Activated CD4-positive, alpha-beta T cell treated with anti-CD3 and anti-CD28 coated beads for 36 hours (primary cell): Measurements from ENCODE around the gene KAT6B. TPM values are rescaled to one million over a fixed set of nuclear protein-coding genes. Genes with fewer than 3 reads are reported as not detected.

Experiments used
- ATAC-seq: fragments of 200-7000 bp; cut with Tn5 transposase; one replicate; pipeline ENCODE4 v1.10.0; 2021; ENCODE audit warnings: mild to moderate bottlenecking, moderate library complexity
- CTCF ChIA-PET: fragments of 350-600 bp; sonication (Branson Sonifier 250); formaldehyde crosslinking; loops from one replicate; lab custom pipeline; 2021; ENCODE audit warnings: antibody characterized with exemption; lab: Charles Lee
- POLR2A ChIA-PET: fragments of 350-600 bp; sonication (Branson Sonifier 250); formaldehyde crosslinking; loops from one replicate; lab custom pipeline; 2021; ENCODE audit warnings: antibody characterized with exemption, inconsistent platforms; lab: Charles Lee
- DNase-seq: peaks from one replicate; pipeline ENCODE4 v3.0.0-alpha.2; 2020
- H3K27ac Mint-ChIP-seq: one replicate; pipeline ENCODE4 v1.8.0; 2021; ENCODE audit warnings: mixed read lengths
- H3K27me3 Mint-ChIP-seq: one replicate; pipeline ENCODE4 v1.8.0; 2021; ENCODE audit warnings: mixed read lengths
- H3K36me3 Mint-ChIP-seq: one replicate; pipeline ENCODE4 v1.8.0; 2021; ENCODE audit warnings: low read depth, mixed read lengths
- H3K4me1 Mint-ChIP-seq: one replicate; pipeline ENCODE4 v1.8.0; 2021; ENCODE audit warnings: mixed read lengths
- H3K4me3 Mint-ChIP-seq: one replicate; pipeline ENCODE4 v1.8.0; 2021; ENCODE audit warnings: mild to moderate bottlenecking, moderate library complexity, mixed read lengths
- H3K9me3 Mint-ChIP-seq: one replicate; pipeline ENCODE4 v1.8.0; 2021; ENCODE audit warnings: low read depth, mixed read lengths
- intact Hi-C, 2 experiments: fragments of 100-400 bp; cut with DNase I in 1 of 2; cut with micrococcal nuclease in 1 of 2; formaldehyde crosslinking; loops; one replicate each; pipeline versions ENCODE4 v1.14.2 to v1.15.1; 2022 to 2024; cut with DNase I, micrococcal nuclease
- total RNA-seq, 2 experiments: library from RNA; stranded (reverse); gene quantifications; one replicate each; pipeline ENCODE4 v1.2.3, GENCODE V29; 2021

Gene KAT6B
- total RNA-seq, 2 experiments from 2014 or later: 20.0 to 20.9 TPM

GRCh38 chr10:74921744-74922143 lies 95.3 kb downstream of the KAT6B start:
- DNase-seq (no peak), ATAC-seq (no peak)
- ChIA-PET POLR2A (interaction anchor here (0.6 kb wide), 1 partner anchor 10 kb away, joined by 3 read pairs; no protein-coding TSS in a partner anchor), CTCF (interaction anchor here (1.0 to 1.1 kb wide), 3 partner anchors 18 to 508 kb away, joined by 3 to 4 read pairs (median 3); no protein-coding TSS in a partner anchor)
- Mint-ChIP-seq H3K4me3 (no peak overlapping the region), H3K4me1 (peaks cover 33% of the 10 kb centered on the region), H3K9me3 (peaks cover 4% of the 10 kb centered on the region), H3K27me3 (no peaks in the 10 kb centered on the region), H3K27ac (no peak overlapping the region), H3K36me3 (peaks cover 10% of the 10 kb centered on the region)
- intact Hi-C loops: no loop called here

GRCh38 chr10:74922921-74923320 lies 96.5 kb downstream of the KAT6B start:
- H3K27me3 Mint-ChIP-seq: no peaks in the 10 kb centered on the region
- H3K4me1 Mint-ChIP-seq: peaks cover 39% of the 10 kb centered on the region
- H3K36me3 Mint-ChIP-seq: peaks cover 5% of the 10 kb centered on the region
- intact Hi-C loops: no loop called here
- no peak for ATAC-seq
- CTCF ChIA-PET: no interaction called here
- H3K4me3 Mint-ChIP-seq: no peak overlapping the region
- POLR2A ChIA-PET: no interaction called here
- no peak overlapping the region for H3K27ac Mint-ChIP-seq
- H3K9me3 Mint-ChIP-seq: peaks cover 2% of the 10 kb centered on the region
- DNase-seq: no peak

- POLR2A ChIA-PET: no interaction called here
- ATAC-seq (peak; percentile 42), DNase-seq (peak; percentile 16)
- Mint-ChIP-seq H3K9me3 (peaks cover 2% of the 10 kb centered on the region), H3K36me3 (peaks cover 5% of the 10 kb centered on the region), H3K4me3 (no peak overlapping the region), H3K4me1 (peaks cover 42% of the 10 kb centered on the region), H3K27me3 (no peaks in the 10 kb centered on the region), H3K27ac (peak overlapping the region; percentile 25)
- CTCF ChIA-PET: no interaction called here
- intact Hi-C loops: no loop called here
These were observed 97.2 kb downstream of the KAT6B start for GRCh38 chr10:74923556-74923955.

GRCh38 chr10:74924251-74924963 lies 98.0 kb downstream of the KAT6B start:
- peaks cover 47% of the 10 kb centered on the region for H3K4me1 Mint-ChIP-seq
- H3K9me3 Mint-ChIP-seq: peaks cover 2% of the 10 kb centered on the region
- no peak overlapping the region for H3K4me3 Mint-ChIP-seq
- peaks cover 5% of the 10 kb centered on the region for H3K36me3 Mint-ChIP-seq
- DNase-seq: no peak
- no peak for ATAC-seq
- intact Hi-C loops: no loop called here
- POLR2A ChIA-PET: interaction anchor here (0.7 kb wide), 2 partner anchors 46 to 249 kb away, joined by 3 to 6 read pairs; no protein-coding TSS in a partner anchor
- CTCF ChIA-PET: interaction anchor here (0.6 to 0.7 kb wide), 2 partner anchors 94 to 178 kb away, joined by 3 read pairs; no protein-coding TSS in a partner anchor
- no peaks in the 10 kb centered on the region for H3K27me3 Mint-ChIP-seq
- H3K27ac Mint-ChIP-seq: no peak overlapping the region

GRCh38 chr10:74925291-74925690 lies 98.9 kb downstream of the KAT6B start:
- peaks cover 47% of the 10 kb centered on the region for H3K4me1 Mint-ChIP-seq
- H3K27ac Mint-ChIP-seq: no peak overlapping the region
- no peaks in the 10 kb centered on the region for H3K36me3 Mint-ChIP-seq
- ChIA-PET POLR2A (no interaction called here), CTCF (interaction anchor here (0.6 kb wide), 2 partner anchors 15 to 177 kb away, joined by 3 read pairs; no protein-coding TSS in a partner anchor)
- no peak for DNase-seq
- H3K27me3 Mint-ChIP-seq: no peaks in the 10 kb centered on the region
- no peaks in the 10 kb centered on the region for H3K9me3 Mint-ChIP-seq
- ATAC-seq: no peak
- intact Hi-C loops: no loop called here
- H3K4me3 Mint-ChIP-seq: no peak overlapping the region

GRCh38 chr10:74925708-74926107 lies 99.3 kb downstream of the KAT6B start:
- intact Hi-C loops: no loop called here
- no peak for ATAC-seq
- no peak for DNase-seq

GRCh38 chr10:74926791-74927585 lies 100.6 kb downstream of the KAT6B start:
- H3K4me3 Mint-ChIP-seq: no peak overlapping the region
- H3K27me3 Mint-ChIP-seq: no peaks in the 10 kb centered on the region
- DNase-seq (no peak), ATAC-seq (no peak)
- intact Hi-C loops: no loop called here
- CTCF ChIA-PET: no interaction called here
- peaks cover 2% of the 10 kb centered on the region for H3K36me3 Mint-ChIP-seq
- peaks cover 50% of the 10 kb centered on the region for H3K4me1 Mint-ChIP-seq
- H3K9me3 Mint-ChIP-seq: no peaks in the 10 kb centered on the region
- POLR2A ChIA-PET: no interaction called here
- H3K27ac Mint-ChIP-seq: no peak overlapping the region

More at GRCh38 chr10:74925708-74926107, 99.3 kb downstream of the KAT6B start:
- H3K27ac Mint-ChIP-seq: no peak overlapping the region
- peaks cover 47% of the 10 kb centered on the region for H3K4me1 Mint-ChIP-seq
- no peak overlapping the region for H3K4me3 Mint-ChIP-seq
- ChIA-PET POLR2A (interaction anchor here (0.6 kb wide), 1 partner anchor 63 kb away, joined by 3 read pairs; no protein-coding TSS in a partner anchor), CTCF (interaction anchor here (0.6 kb wide), 1 partner anchor 14 kb away, joined by 3 read pairs; no protein-coding TSS in a partner anchor)
- no peaks in the 10 kb centered on the region for H3K27me3 Mint-ChIP-seq
- no peaks in the 10 kb centered on the region for H3K36me3 Mint-ChIP-seq
- no peaks in the 10 kb centered on the region for H3K9me3 Mint-ChIP-seq

- no peaks in the 10 kb centered on the region for H3K27me3 Mint-ChIP-seq
- DNase-seq (no peak), ATAC-seq (no peak)
- no peak overlapping the region for H3K27ac Mint-ChIP-seq
- intact Hi-C loops: no loop called here
- POLR2A ChIA-PET: no interaction called here
- peaks cover 49% of the 10 kb centered on the region for H3K4me1 Mint-ChIP-seq
- peaks cover 4% of the 10 kb centered on the region for H3K36me3 Mint-ChIP-seq
- CTCF ChIA-PET: interaction anchor here (0.8 to 1.0 kb wide), 2 partner anchors 10 to 14 kb away, joined by 3 to 4 read pairs; no protein-coding TSS in a partner anchor
- no peaks in the 10 kb centered on the region for H3K9me3 Mint-ChIP-seq
- H3K4me3 Mint-ChIP-seq: no peak overlapping the region
These were observed 101.3 kb downstream of the KAT6B start for GRCh38 chr10:74927701-74928100.

GRCh38 chr10:74928742-74929191 lies 102.4 kb downstream of the KAT6B start:
- H3K4me3 Mint-ChIP-seq: no peak overlapping the region
- DNase-seq (no peak), ATAC-seq (no peak)
- intact Hi-C loops: no loop called here
- H3K27ac Mint-ChIP-seq: no peak overlapping the region
- ChIA-PET POLR2A (interaction anchor here (0.6 kb wide), 1 partner anchor 49 kb away, joined by 3 read pairs; no protein-coding TSS in a partner anchor), CTCF (interaction anchor here (1.0 kb wide), 1 partner anchor 12 kb away, joined by 4 read pairs; no protein-coding TSS in a partner anchor)
- H3K36me3 Mint-ChIP-seq: peaks cover 4% of the 10 kb centered on the region
- no peaks in the 10 kb centered on the region for H3K27me3 Mint-ChIP-seq
- peaks cover 39% of the 10 kb centered on the region for H3K4me1 Mint-ChIP-seq
- H3K9me3 Mint-ChIP-seq: no peaks in the 10 kb centered on the region

- Mint-ChIP-seq H3K9me3 (no peaks in the 10 kb centered on the region), H3K36me3 (peaks cover 4% of the 10 kb centered on the region), H3K4me3 (no peak overlapping the region), H3K4me1 (peaks cover 37% of the 10 kb centered on the region), H3K27ac (no peak overlapping the region), H3K27me3 (no peaks in the 10 kb centered on the region)
- ChIA-PET CTCF (no interaction called here), POLR2A (interaction anchor here (0.6 kb wide), 1 partner anchor 50 kb away, joined by 3 read pairs; no protein-coding TSS in a partner anchor)
- ATAC-seq (no peak), DNase-seq (no peak)
- intact Hi-C loops: no loop called here
These were observed 102.8 kb downstream of the KAT6B start for GRCh38 chr10:74929197-74929596.

GRCh38 chr10:74930965-74931364 lies 104.6 kb downstream of the KAT6B start:
- ChIA-PET CTCF (interaction anchor here (1.1 kb wide), 1 partner anchor 34 kb away, joined by 4 read pairs; no protein-coding TSS in a partner anchor), POLR2A (no interaction called here)
- Mint-ChIP-seq H3K36me3 (peaks cover 4% of the 10 kb centered on the region), H3K27ac (no peak overlapping the region), H3K9me3 (no peaks in the 10 kb centered on the region), H3K27me3 (no peaks in the 10 kb centered on the region), H3K4me3 (no peak overlapping the region), H3K4me1 (peaks cover 34% of the 10 kb centered on the region)
- DNase-seq: no peak
- no peak for ATAC-seq
- intact Hi-C loops: no loop called here
